Lower leg skin (tissue), 4 donors: ENCODE results near the gene LBHD2. TPM values are rescaled to one million over a fixed set of nuclear protein-coding genes. Genes with fewer than 3 reads are reported as not detected.
A peak's percentile ranks its signal among the peaks of the same experiment; 100 is the strongest.

ENCODE experiments used
- DNase-seq, 2 donors: peaks; one replicate each; pipeline ENCODE4 v3.0.0-alpha.2; 2019; ENCODE audit warnings: low spot score in 2 of 2
- H3K4me3 ChIP-seq: fragments of 200-600 bp; sonication (generic); 2 replicates; pipeline ENCODE4 v1.5.1; 2017; ENCODE audit warnings: mild to moderate bottlenecking, low read depth; ENCODE audit not compliant: poor library complexity, severe bottlenecking
- POLR2A ChIP-seq, 2 donors: fragments of 450-650 bp; IDR thresholded peaks; one replicate each; pipeline ENCODE4 v1.6.1; 2016 to 2017; ENCODE audit warnings: antibody characterized with exemption in 2 of 2, mild to moderate bottlenecking in 1 of 2, moderate library complexity in 1 of 2
- WGBS, 2 donors: methylation state at CpG; one replicate each; pipeline ENCODE4 v1.1.5; 2018; 5-methylcytosine and 5-hydroxymethylcytosine counted together
- intact Hi-C: fragments of 100-400 bp; cut with DNase I; formaldehyde crosslinking; loops from one replicate; pipeline ENCODE4 v1.15.0; 2023; ENCODE audit warnings: low total_unique reads
- total RNA-seq, 4 donors: library from RNA; depleted of rRNA; stranded (reverse); fragments of >200 nt; gene quantifications; one replicate each; pipeline ENCODE4 v1.1.0, GENCODE V29; 2016
- TF ChIP-seq, protein P1 (sequence below), 3 donors: fragments of 450-650 bp; IDR thresholded peaks; one replicate each; pipeline ENCODE4 v1.5.1; 2016; ENCODE audit warnings: antibody characterized with exemption in 3 of 3, mild to moderate bottlenecking in 3 of 3, moderate library complexity in 2 of 3

Gene LBHD2
- total RNA-seq, 4 donors from 2014 or later, result not detected

GRCh38 chr14:103058164-103059055 is 25.6 kb upstream of the LBHD2 start:
- DNase-seq, result no peak
- WGBS, 2 donors, result 49 to 50% methylated on average over 38 of the region's 39 CpGs
- TF ChIP-seq POLR2A (IDR thresholded peaks at IDR 0.05), result no peak
- TF ChIP-seq, protein P1, sequence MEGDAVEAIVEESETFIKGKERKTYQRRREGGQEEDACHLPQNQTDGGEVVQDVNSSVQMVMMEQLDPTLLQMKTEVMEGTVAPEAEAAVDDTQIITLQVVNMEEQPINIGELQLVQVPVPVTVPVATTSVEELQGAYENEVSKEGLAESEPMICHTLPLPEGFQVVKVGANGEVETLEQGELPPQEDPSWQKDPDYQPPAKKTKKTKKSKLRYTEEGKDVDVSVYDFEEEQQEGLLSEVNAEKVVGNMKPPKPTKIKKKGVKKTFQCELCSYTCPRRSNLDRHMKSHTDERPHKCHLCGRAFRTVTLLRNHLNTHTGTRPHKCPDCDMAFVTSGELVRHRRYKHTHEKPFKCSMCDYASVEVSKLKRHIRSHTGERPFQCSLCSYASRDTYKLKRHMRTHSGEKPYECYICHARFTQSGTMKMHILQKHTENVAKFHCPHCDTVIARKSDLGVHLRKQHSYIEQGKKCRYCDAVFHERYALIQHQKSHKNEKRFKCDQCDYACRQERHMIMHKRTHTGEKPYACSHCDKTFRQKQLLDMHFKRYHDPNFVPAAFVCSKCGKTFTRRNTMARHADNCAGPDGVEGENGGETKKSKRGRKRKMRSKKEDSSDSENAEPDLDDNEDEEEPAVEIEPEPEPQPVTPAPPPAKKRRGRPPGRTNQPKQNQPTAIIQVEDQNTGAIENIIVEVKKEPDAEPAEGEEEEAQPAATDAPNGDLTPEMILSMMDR (IDR thresholded peaks at IDR 0.05), result no peak
- peak overlapping the region; percentile 64 for H3K4me3 ChIP-seq
- intact Hi-C loops, result no loop called here

GRCh38 chr14:103059556-103059955 is 24.5 kb upstream of the LBHD2 start:
- WGBS, 2 donors, result 81 to 83% methylated on average over 5 of the region's 5 CpGs
- no peak for DNase-seq
- TF ChIP-seq, protein P1 (IDR thresholded peaks at IDR 0.05), result no peak
- TF ChIP-seq POLR2A (IDR thresholded peaks at IDR 0.05), result no peak
- intact Hi-C loops, result no loop called here
- no peak overlapping the region for H3K4me3 ChIP-seq

DNA sequence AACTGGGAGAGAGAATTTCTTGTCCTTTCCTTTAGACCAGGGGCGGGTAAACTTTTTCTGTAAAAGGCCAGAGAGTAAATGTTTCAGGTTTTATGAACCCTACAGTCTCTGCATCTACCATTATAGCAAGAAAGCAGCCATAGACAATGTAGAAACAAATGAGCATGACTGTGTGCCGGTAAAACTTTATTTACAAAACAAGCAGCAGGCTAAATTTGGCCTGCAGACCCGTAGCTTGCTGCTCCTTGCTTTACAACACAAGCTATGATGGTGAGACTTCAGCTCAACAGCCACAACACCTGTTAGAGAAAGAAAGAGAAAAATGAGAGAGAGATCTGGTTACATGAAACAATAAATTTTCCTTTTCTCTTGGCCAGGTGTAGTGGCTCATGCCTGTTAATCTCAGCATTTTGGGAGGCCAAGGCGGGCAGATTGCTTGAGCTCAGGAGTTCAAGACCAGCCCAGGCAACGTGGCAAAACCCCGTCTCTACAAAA is 22.5 kb upstream of the LBHD2 start:
- no peak for DNase-seq
- H3K4me3 ChIP-seq, result no peak overlapping the region
- intact Hi-C loops, result no loop called here
- TF ChIP-seq POLR2A (IDR thresholded peaks at IDR 0.05), result no peak
- TF ChIP-seq, protein P1 (IDR thresholded peaks at IDR 0.05), result no peak
- WGBS, 2 donors, result 81 to 83% methylated on average over 6 of the region's 6 CpGs

DNA sequence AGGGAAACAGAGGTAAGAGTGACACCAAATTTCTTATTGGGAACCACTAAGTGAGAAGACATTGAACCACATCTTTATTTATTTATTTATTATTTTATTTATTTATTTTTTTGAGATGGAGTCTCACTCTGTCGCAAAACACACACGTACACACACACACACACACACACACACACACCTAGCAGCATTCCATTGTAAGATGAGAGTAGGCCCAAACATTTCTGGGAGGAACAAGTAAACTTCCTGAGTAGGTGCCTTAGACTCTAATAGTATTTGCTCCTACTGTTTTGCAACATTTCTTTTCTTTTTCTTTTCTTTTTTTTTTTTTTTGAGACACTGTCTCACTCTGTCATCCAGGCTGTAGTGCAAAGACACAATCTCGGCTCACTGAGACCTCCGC is 19.6 kb upstream of the LBHD2 start:
- H3K4me3 ChIP-seq, result no peak overlapping the region
- TF ChIP-seq POLR2A (IDR thresholded peaks at IDR 0.05), result no peak
- TF ChIP-seq, protein P1 (IDR thresholded peaks at IDR 0.05), result no peak
- intact Hi-C loops, result no loop called here
- 92 to 93% methylated on average over 4 of the region's 4 CpGs for WGBS, 2 donors
- DNase-seq, result no peak

- 84 to 90% methylated on average over 12 of the region's 12 CpGs for WGBS, 2 donors
- H3K4me3 ChIP-seq, result no peak overlapping the region
- TF ChIP-seq, protein P1 (IDR thresholded peaks at IDR 0.05), result no peak
- no peak for TF ChIP-seq POLR2A (IDR thresholded peaks at IDR 0.05)
- intact Hi-C loops, result no loop called here
- no peak for DNase-seq
These were observed 19.0 kb upstream of the LBHD2 start for GRCh38 chr14:103064978-103065377.
